Spleen (tissue), 7 donors: ENCODE data around the gene CREBRF.

ENCODE experiments used
- CTCF ChIP-seq, 11 experiments: fragments of 200-600 bp in 7 of 11; fragments of 450-650 bp in 4 of 11; sonication (generic) in 4 of 11; IDR thresholded peaks in 8 of 11; conservative IDR thresholded peaks in 3 of 11; 1 replicate in 7 of 11; 2 replicates in 4 of 11; pipeline versions ENCODE4 v1.4.0 to v1.8.0; 2016 to 2021; ENCODE audit warnings: antibody characterized with exemption in 11 of 11, inconsistent platforms in 4 of 11, mild to moderate bottlenecking in 1 of 11
- POLR2A ChIP-seq, 3 donors: fragments of 450-650 bp; IDR thresholded peaks; one replicate each; pipeline ENCODE4 v1.5.1; 2017; ENCODE audit warnings: antibody characterized with exemption in 3 of 3, mild to moderate bottlenecking in 1 of 3
- POLR2AphosphoS5 ChIP-seq, 3 donors: sonication (generic); formaldehyde crosslinking; IDR thresholded peaks; one replicate each; pipeline ENCODE4 v1.5.1; 2017; ENCODE audit warnings: antibody characterized with exemption in 3 of 3
- donor health status: DM: no; HTN: no; CAD: no; lungs with moderate emphysema.
- donor health status: DM: no; HTN: no; CAD: no.
- donor health status: DM: no; HTN: no; CAD: no.

- TF ChIP-seq CTCF (IDR thresholded peaks at IDR 0.05 in 8 of 11, conservative IDR thresholded peaks at IDR 0.05 in 3 of 11) (no peak), POLR2AphosphoS5 (IDR thresholded peaks at IDR 0.05) (no peak), POLR2A (IDR thresholded peaks at IDR 0.05) (no peak)
Observed at GRCh38 chr5:173078878-173079277, 22.7 kb downstream of the CREBRF start.
